Measurements from ENCODE around the gene PRKCSH.
"Not testable (repeated sequence)": the region's sequence is repeated elsewhere in the genome, so short reads cannot be mapped to it uniquely, and the experiment has no call there.

The PRKCSH gene

GRCh38 chr19:11451327-11451870, 16.0 kb downstream of the PRKCSH start:
- DNase-seq = no peak

DNA sequence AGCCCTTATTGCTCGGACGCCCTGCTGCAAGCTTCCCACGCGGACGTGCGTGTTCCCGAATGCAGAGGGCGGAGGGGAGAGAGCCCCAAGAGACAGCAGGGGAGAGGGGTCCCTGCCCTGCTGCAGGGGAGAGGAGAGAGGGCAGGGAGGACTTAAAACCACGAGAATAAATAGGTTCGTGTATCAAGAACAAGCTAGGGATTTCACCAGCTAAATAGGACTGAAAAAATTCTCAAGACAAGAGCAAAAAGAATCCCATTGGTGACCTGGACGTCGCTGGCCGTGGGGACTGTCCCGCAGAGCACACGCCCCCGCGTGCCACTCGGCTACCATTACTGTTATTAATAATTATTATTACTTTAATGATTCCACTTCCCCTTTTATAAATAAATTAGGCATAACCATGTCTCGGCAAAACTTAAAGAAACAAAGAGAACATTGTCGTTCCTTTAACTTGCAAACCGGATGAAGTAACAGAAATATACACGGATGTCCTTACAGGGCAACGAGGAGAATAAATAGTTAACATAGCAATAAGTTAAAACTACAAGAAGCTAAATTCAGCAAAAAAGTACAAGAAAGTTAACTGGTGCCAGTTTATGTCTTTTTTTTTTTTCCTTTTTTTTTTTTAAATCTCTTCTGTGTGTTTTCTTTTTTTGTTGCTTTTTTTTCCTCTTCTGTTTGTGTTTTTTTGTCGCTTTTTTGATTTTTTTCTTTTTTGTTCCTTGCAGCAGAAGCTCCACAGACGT, 16.6 kb downstream of the PRKCSH start:
- no peak for DNase-seq

GRCh38 chr19:11452620-11453310, 17.3 kb downstream of the PRKCSH start:
- no peak for DNase-seq

DNA sequence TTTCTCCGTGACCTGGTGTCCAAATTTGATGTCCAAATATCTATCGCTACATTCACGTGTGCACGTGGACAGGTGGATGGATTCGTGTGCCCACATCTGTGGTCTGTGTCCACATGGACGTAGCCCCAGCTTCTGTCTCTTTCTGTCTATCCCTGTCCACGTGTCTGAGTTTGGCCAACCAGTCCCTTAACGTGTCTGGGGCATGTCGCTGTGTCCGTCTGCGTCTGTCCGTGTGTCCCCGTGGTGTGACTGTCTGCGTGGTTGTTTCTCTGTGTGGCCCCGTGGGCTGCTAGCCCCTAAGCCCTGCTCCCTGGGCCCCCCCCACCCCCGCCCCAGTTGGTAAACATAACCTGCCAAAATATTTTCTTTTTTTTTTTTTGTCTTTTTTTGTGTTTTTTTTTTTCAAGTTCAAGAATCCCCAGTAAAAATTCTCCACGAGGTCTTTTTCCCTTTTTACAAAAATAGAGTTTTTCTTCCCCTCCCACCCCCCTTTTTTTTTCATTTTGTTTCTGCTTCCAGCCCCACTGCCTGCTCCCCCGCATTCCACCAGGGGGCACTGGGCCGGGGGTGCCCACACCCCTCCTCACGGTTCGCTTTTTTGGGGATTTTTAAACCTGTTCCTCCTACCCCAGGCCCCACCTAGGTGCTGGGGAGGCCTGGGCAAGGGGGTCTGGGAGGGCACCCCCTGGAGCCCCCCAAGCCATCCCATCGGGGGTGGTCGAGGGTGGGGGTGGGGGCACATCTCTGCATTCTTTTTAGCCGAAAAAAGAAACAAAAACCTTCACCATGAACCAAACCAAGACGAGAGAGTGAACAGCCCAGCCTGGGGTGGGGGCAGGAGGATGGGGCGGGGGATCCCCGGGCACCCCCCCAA, 18.3 kb downstream of the PRKCSH start:
- DNase-seq = no peak

GRCh38 chr19:11455233-11455554, 19.8 kb downstream of the PRKCSH start:
- not testable (repeated sequence) for DNase-seq

DNA sequence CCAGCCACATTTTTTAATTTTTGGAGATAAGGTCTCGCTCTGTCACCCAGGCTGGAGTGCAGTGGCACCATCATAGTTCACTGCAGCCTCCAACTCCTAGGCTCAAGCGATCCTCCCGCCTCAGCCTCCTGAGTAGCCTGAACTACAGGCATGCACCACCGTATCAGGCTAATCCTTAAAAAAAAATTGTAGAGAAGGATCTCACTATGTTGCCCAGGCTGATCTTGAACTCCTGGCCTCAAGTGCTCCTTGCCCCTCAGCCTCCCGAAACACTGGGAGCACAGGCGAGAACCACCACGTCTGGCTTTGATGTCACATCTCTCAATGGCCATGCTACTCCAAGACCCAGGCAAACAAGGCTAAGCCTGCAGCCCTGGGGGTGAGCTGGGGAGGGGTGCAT, 21.2 kb downstream of the PRKCSH start:
- no peak for DNase-seq

DNA sequence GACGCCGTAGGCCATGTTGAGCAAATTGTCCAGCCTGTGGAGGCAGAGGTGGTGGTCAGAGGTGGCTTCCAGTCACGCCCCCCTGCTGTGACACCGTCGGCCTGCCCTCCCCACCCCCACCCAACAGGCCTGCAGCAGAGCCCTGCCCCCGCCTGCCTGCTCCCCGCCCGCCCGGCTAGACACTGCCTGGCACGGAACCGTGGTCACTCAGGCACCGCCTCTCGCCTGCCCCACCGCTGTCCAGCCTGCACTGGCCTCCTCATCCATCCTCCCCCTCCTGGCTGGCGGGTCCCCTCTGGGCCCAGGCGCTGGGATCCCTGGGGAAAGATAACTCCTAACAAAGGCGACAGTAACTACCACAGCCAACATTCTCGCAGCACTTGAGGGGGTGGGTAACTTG, 21.7 kb downstream of the PRKCSH start:
- DNase-seq = no peak

- no peak for DNase-seq
These were observed 22.4 kb downstream of the PRKCSH start for GRCh38 chr19:11457831-11458230.

DNA sequence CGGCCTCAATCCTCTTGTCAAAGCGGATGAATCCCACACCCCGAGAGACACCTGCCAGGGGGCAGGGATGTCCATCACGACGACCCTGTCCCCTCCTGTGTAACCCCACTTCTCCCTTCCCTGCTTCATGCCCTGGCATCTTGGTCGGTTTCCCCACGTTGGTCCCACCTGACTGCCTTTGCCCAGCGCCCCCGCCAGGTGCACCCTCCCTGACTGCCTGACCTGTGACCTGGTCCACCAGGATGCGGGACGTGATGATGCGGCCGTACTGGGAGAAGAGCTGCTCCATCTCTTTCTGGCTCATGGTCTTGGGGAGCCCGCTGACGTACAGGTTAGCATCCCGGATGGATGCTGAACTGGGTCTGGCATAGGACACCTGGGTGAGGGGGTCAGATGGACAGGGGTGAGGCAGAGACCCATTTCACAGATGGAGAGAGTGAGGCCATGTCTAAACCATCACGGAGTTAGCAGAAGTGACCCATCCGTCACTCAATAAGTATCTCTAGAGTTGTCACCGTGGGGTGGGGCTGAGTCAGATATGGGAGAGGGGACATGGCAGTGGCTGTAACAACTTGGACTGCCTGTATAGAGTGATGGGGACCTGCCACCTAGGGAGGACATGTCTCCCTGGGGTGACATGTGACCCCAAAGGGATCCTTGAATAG, 22.9 kb downstream of the PRKCSH start:
- DNase-seq = no peak

- DNase-seq = not testable (repeated sequence)
These were observed 23.5 kb downstream of the PRKCSH start for GRCh38 chr19:11458912-11459311.

- no peak for DNase-seq
These were observed 24.8 kb downstream of the PRKCSH start for GRCh38 chr19:11460207-11460606.

GRCh38 chr19:11461453-11461852, 26.0 kb downstream of the PRKCSH start:
- no peak for DNase-seq

DNA sequence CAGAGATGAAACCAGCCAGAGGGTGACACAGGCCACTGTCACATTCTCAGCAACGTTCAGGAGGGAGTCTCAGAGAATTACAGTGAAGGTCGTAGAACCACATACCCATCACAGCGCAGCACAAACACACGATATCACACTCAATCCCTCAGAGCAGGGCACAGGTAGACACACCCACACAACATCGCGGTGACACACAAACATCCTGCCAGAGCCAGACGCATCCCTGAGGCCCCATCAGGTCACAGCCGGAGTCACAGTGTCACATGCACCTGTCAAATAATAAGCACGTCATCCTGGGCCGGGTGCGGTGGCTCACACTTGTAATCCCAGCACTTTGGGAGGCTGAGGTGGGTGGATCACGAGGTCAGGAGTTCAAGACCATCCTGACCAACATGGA, 28.0 kb downstream of the PRKCSH start:
- no peak for DNase-seq

DNA sequence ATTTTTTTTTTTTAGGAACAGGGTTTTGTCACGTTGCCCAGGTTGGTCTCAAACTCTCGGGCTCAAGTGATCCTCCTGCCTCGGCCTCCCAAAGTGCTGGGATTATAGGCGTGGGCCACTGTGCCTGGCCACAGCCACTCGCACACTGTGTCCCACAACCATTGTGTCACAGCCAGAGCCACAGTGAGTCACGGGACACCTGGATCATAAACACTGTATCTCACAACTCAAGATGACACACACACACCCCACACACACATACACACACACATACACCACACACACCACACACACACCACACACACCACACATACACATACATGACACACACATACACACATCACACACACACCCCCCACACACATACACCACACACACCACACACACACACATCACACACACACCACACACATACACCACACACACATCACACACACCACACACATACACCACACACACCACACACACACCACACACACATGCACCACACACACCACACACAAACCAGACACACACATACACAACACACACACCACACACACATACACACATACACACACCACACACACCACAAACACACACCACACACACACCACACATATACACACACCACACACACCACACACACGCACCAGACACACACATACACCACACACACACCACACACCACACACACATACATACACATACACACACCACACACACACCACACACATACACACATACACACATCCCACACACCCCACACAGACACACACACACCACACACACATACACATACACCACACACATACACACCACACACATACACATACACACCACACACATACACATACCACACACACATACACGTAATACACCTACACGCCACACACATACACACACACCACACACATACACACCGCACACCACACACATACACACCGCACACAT, 29.2 kb downstream of the PRKCSH start:
- no peak for DNase-seq

- DNase-seq = peak in 1 of 2 experiments; percentile 44
These were observed 30.2 kb downstream of the PRKCSH start for GRCh38 chr19:11465600-11465999.

- not testable (repeated sequence) for DNase-seq
These were observed 32.9 kb downstream of the PRKCSH start for GRCh38 chr19:11468266-11468845.

- DNase-seq = no peak
These were observed 38.3 kb downstream of the PRKCSH start for GRCh38 chr19:11473725-11474124.

DNA sequence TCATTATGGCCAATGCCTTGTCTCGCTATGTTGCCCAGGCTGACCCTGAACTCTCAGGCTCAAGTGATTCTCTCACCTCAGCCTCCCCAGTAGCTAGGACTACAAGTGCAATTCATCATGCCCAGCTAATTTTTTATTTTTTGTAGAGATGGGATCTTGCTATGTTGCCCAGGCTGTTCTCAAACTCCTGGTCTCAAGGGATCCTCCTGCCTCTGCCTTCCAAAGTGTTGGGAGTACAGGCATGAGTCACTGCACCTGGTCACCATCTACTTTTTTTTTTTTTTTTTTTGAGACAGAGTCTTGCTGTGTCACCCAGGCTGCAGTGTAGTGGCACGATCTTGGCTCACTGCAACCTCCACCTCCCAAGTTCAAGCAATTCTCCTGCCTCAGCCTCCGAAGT, 39.9 kb downstream of the PRKCSH start:
- not testable (repeated sequence) for DNase-seq

- no peak for DNase-seq
These were observed 40.4 kb downstream of the PRKCSH start for GRCh38 chr19:11475861-11476260.

GRCh38 chr19:11478167-11479089, 43.0 kb downstream of the PRKCSH start:
- DNase-seq = peak in 1 of 2 experiments; percentile 20
